Natural killer cell (primary cell): ENCODE data around the gene LCLAT1. TPM values are rescaled to one million over a fixed set of nuclear protein-coding genes. Genes with fewer than 3 reads are reported as not detected.
A peak's percentile ranks its signal among the peaks of the same experiment; 100 is the strongest.

Experiments
- ATAC-seq, 3 donors: fragments of 150-1000 bp in 2 of 3; fragments of 200-7000 bp in 1 of 3; cut with Tn5 transposase; 1 replicate in 1 of 3; 2 replicates in 2 of 3; pipeline ENCODE4 v1.10.0; 2021; ENCODE audit warnings: mild to moderate bottlenecking in 2 of 3, moderate library complexity in 2 of 3
- DNase-seq, 2 donors: peaks; one replicate each; pipeline versions ENCODE4 v3.0.0 to v3.0.0-alpha.2; 2013 to 2021; ENCODE audit warnings: mixed read lengths in 1 of 2
- H3K27ac ChIP-seq: one replicate; pipeline ENCODE4 v1.5.1; 2013; ENCODE audit warnings: mild to moderate bottlenecking, low read length
- H3K27me3 ChIP-seq: one replicate; pipeline ENCODE4 v1.6.1; 2013; ENCODE audit warnings: low read length; ENCODE audit not compliant: control insufficient read depth, insufficient read depth
- H3K36me3 ChIP-seq: one replicate; pipeline ENCODE4 v1.6.1; 2013; ENCODE audit warnings: low read length; ENCODE audit not compliant: control insufficient read depth, insufficient read depth
- H3K4me1 ChIP-seq: one replicate; pipeline ENCODE4 v1.6.1; 2013; ENCODE audit warnings: low read length; ENCODE audit not compliant: control insufficient read depth, insufficient read depth
- H3K4me3 ChIP-seq: one replicate; pipeline ENCODE4 v1.5.1; 2013; ENCODE audit warnings: low read length
- H3K9me3 ChIP-seq: one replicate; pipeline ENCODE4 v1.6.1; 2013; ENCODE audit warnings: low read length; ENCODE audit not compliant: control insufficient read depth, insufficient read depth
- H3K27ac Mint-ChIP-seq, 2 donors: one replicate each; pipeline ENCODE4 v1.8.0; 2022; ENCODE audit warnings: mild to moderate bottlenecking in 2 of 2, mixed read lengths in 2 of 2, moderate library complexity in 1 of 2
- H3K27me3 Mint-ChIP-seq, 2 donors: one replicate each; pipeline ENCODE4 v1.8.0; 2022; ENCODE audit warnings: low read depth in 2 of 2, mixed read lengths in 2 of 2
- H3K36me3 Mint-ChIP-seq: one replicate; pipeline ENCODE4 v1.8.0; 2022; ENCODE audit warnings: mixed read lengths
- H3K4me1 Mint-ChIP-seq, 2 donors: one replicate each; pipeline ENCODE4 v1.8.0; 2022; ENCODE audit warnings: mixed read lengths in 2 of 2
- H3K4me3 Mint-ChIP-seq: one replicate; pipeline ENCODE4 v1.8.0; 2022; ENCODE audit warnings: mild to moderate bottlenecking, moderate library complexity, mixed read lengths
- H3K9me3 Mint-ChIP-seq, 2 donors: one replicate each; pipeline ENCODE4 v1.8.0; 2022; ENCODE audit warnings: mixed read lengths in 2 of 2
- CTCF ChIP-seq: fragments of 200-600 bp; IDR thresholded peaks from one replicate; pipeline ENCODE4 v1.8.0; 2022; ENCODE audit warnings: antibody characterized with exemption
- WGBS: methylation state at CpG from one replicate; pipeline ENCODE4 v1.1.7; 2013; ENCODE audit warnings: missing lambda C conversion rate; ENCODE audit not compliant: insufficient coverage; 5-methylcytosine and 5-hydroxymethylcytosine counted together
- intact Hi-C: fragments of 100-400 bp; cut with micrococcal nuclease; formaldehyde crosslinking; loops from one replicate; pipeline ENCODE4 v1.14.2; 2022
- total RNA-seq, 4 donors: library from RNA; stranded (reverse); fragments of 120-200 nt in 1 of 4; gene quantifications; one replicate each; pipeline versions ENCODE4 v1.2.3 to v1.2.4, GENCODE V29; 2013 to 2022

LCLAT1 gene
- total RNA-seq, 3 donors from 2014 or later (not counting 1 experiment from before 2014, with no cell fraction given): 13.0 to 16.2 (median 14.2) TPM

GRCh38 chr2:30601375-30601774 lies 154.3 kb downstream of the LCLAT1 start:
- H3K27ac ChIP-seq: no peak overlapping the region
- DNase-seq (no peak), ATAC-seq (no peak)
- Mint-ChIP-seq H3K36me3 (peaks cover 14% of the 10 kb centered on the region), H3K4me3 (no peak overlapping the region), H3K27ac (no peak overlapping the region), H3K27me3 (no peaks in the 10 kb centered on the region), H3K4me1 (peaks cover 0 to 9% of the 10 kb centered on the region in 2 donors), H3K9me3 (peaks cover 4 to 13% of the 10 kb centered on the region in 2 donors)
- no peaks in the 10 kb centered on the region for H3K9me3 ChIP-seq
- H3K36me3 ChIP-seq: no peaks in the 10 kb centered on the region
- no peak for TF ChIP-seq CTCF
- H3K4me1 ChIP-seq: no peaks in the 10 kb centered on the region
- H3K4me3 ChIP-seq: no peak overlapping the region
- no CpG with 5 or more reads among the region's 1 CpG for WGBS
- intact Hi-C loops: no loop called here
- no peaks in the 10 kb centered on the region for H3K27me3 ChIP-seq

GRCh38 chr2:30605197-30605596 lies 158.2 kb downstream of the LCLAT1 start:
- intact Hi-C loops: no loop called here
- Histone ChIP-seq H3K36me3 (no peaks in the 10 kb centered on the region), H3K4me3 (no peak overlapping the region), H3K4me1 (no peaks in the 10 kb centered on the region), H3K27me3 (no peaks in the 10 kb centered on the region), H3K9me3 (no peaks in the 10 kb centered on the region), H3K27ac (no peak overlapping the region)
- Mint-ChIP-seq H3K4me1 (peaks cover 0 to 4% of the 10 kb centered on the region in 2 donors), H3K36me3 (peaks cover 1% of the 10 kb centered on the region), H3K27ac (no peak overlapping the region), H3K4me3 (no peak overlapping the region), H3K27me3 (no peaks in the 10 kb centered on the region), H3K9me3 (peaks cover 1% of the 10 kb centered on the region in 2 donors)
- 84% methylated on average over 3 of the region's 3 CpGs for WGBS
- DNase-seq (no peak), ATAC-seq (no peak)
- TF ChIP-seq CTCF: no peak

GRCh38 chr2:30608643-30609042 lies 161.6 kb downstream of the LCLAT1 start:
- ATAC-seq (no peak), DNase-seq (no peak)
- Histone ChIP-seq H3K27me3 (no peaks in the 10 kb centered on the region), H3K4me1 (peaks cover 3% of the 10 kb centered on the region), H3K4me3 (no peak overlapping the region), H3K36me3 (no peaks in the 10 kb centered on the region), H3K9me3 (no peaks in the 10 kb centered on the region), H3K27ac (no peak overlapping the region)
- no peaks in the 10 kb centered on the region for H3K36me3 Mint-ChIP-seq
- TF ChIP-seq CTCF: no peak
- H3K9me3 Mint-ChIP-seq: no peaks in the 10 kb centered on the region
- H3K4me3 Mint-ChIP-seq: no peak overlapping the region
- peaks cover 6 to 10% of the 10 kb centered on the region in 2 donors for H3K4me1 Mint-ChIP-seq
- intact Hi-C loops: no loop called here
- no peaks in the 10 kb centered on the region for H3K27me3 Mint-ChIP-seq
- no peak overlapping the region for H3K27ac Mint-ChIP-seq
- no CpG with 5 or more reads among the region's 1 CpG for WGBS

GRCh38 chr2:30611583-30611982 lies 164.5 kb downstream of the LCLAT1 start:
- peak in 2 of 3 donors; percentile 44 to 57 for ATAC-seq
- DNase-seq: no peak
- Mint-ChIP-seq H3K27me3 (no peaks in the 10 kb centered on the region), H3K4me3 (no peak overlapping the region), H3K36me3 (no peaks in the 10 kb centered on the region), H3K9me3 (no peaks in the 10 kb centered on the region), H3K27ac (no peak overlapping the region), H3K4me1 (peaks cover 6 to 10% of the 10 kb centered on the region in 2 donors)
- intact Hi-C loops: no loop called here
- peaks cover 3% of the 10 kb centered on the region for H3K4me1 ChIP-seq
- H3K27me3 ChIP-seq: no peaks in the 10 kb centered on the region
- H3K4me3 ChIP-seq: no peak overlapping the region
- WGBS: 74% methylated on average over 4 of the region's 4 CpGs
- no peak for TF ChIP-seq CTCF
- H3K9me3 ChIP-seq: no peaks in the 10 kb centered on the region
- no peaks in the 10 kb centered on the region for H3K36me3 ChIP-seq
- no peak overlapping the region for H3K27ac ChIP-seq
